ENCODE results near the gene NECTIN2.
"Not testable (repeated sequence)": the region's sequence is repeated elsewhere in the genome, so short reads cannot be mapped to it uniquely, and the experiment has no call there.

Gene NECTIN2

GRCh38 chr19:44911896-44912295 is 65.8 kb downstream of the NECTIN2 start:
- ATAC-seq, result not testable (repeated sequence)

GRCh38 chr19:44912854-44913253 is 66.8 kb downstream of the NECTIN2 start:
- ATAC-seq, result no peak

DNA sequence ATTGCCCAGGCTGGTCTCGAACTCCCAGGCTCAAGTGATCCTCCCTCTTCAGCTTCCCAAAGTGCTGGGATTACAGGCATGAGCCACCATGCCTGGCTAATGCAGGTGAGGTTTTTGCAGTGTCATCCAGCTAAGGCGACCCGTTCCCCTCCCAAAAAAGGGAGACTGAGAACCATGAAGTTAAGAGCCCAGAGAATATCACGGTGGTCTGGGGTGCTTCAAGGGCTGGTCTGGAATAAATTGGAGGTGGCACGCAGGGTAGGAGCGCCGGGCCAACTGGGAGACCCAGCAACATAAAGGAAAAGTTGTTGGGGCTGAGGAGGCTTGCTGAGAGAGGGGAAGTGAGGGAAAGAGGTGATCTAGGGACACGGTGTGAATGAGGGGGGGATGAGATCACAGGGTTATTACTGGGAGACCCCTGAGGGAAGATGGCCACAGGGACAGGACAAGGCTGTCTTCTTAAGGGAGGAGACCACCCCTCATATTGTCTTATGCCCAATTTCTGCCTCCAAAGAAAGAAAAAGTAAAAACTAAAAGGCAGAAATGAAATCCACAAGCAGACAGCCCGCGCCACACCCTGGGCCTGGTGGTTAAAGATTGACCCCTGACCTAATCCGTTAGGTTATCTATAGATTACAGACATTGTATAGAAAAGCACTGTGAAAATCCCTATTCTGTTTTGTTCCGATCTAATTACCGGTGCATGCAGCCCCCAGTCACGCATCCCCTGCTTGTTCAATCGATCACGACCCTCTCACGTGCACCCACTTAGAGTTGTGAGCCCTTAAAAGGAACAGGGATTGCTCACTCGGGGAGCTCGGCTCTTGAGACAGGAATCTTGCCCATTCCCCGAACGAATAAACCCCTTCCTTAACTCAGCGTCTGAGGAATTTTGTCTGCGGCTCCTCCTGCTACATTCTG is 67.7 kb downstream of the NECTIN2 start:
- not testable (repeated sequence) for ATAC-seq

- ATAC-seq, result peak; percentile 97 to 98
These were observed 68.5 kb downstream of the NECTIN2 start, which contains the start of gene APOC1 for GRCh38 chr19:44914433-44915206. Gene APOC1 (plus strand): TSS chr19:44914608. CDS start chr19:44914892, 284 bp downstream.

- no peak for ATAC-seq
These were observed 78.2 kb downstream of the NECTIN2 start for GRCh38 chr19:44924243-44924725.

DNA sequence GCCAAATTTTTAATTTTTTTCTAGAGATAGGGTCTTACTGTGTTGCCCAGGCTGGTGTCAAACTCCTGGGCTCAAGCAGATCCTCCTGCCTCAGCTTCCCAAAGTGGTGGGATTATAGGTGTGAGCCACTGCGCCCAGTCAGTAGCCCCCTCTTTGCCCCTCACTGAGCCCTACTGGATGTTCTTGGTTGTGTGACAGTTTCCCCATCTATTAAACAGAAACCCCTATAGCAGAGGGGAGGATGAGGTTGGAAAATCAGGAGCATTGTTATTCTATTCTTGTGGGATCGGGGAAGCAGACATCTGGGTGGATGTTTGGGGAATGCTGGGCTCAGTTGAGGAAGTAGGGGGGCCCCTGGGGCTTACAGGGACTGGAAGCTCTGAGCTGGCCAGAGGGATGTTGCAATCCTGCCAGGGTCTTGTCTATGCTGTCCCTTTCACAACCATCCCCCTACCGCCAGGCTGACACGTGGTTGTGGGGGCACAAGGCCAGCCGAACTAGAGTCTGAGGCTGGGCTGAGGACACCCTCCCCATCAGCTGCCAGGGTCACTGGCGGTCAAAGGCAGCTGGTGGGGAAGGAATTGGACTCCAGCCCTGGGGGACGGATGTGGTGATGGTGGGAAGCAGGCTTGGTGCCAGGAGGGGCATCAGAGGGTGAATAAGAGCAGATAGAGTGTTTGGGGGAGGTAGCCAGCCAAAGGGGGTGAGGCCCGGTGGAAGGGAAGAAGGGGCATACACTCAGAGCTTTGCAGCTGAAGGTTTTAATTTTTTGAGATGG is 79.2 kb downstream of the NECTIN2 start:
- no peak for ATAC-seq

DNA sequence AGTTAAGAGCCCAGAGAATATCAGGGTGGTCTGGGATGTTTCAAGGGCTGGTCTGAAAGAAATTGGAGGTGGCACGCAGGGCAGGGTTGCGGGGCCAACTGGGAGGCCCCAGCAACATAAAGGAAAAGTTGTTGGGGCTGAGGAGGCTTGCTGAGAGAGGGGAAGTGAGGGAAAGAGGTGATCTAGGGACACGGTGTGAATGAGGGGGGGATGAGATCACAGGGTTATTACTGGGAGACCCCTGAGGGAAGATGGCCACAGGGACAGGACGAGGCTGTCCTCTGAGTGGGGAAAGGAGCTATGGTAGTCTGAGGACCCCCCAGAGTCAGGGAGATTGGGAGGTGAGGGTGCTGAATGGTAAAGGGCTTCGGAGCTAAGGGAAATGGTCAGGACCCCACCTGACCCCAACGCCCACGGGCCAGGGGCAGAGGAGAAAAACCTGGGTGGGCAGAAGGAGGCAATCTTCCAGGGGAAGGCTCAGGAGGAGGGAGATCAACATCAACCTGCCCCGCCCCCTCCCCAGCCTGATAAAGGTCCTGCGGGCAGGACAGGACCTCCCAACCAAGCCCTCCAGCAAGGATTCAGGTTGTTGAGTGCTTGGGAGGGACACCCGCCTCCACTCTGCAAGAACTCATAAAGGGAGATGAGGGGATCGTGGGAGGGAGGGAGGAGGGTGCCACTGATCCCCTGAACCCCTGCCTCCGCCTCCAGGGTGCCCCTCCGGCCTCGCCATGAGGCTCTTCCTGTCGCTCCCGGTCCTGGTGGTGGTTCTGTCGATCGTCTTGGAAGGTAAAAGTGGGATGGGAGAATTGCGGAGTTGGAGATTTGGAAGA is 80.4 kb downstream of the NECTIN2 start:
- peak in 1 of 2 donors; percentile 32 for ATAC-seq

DNA sequence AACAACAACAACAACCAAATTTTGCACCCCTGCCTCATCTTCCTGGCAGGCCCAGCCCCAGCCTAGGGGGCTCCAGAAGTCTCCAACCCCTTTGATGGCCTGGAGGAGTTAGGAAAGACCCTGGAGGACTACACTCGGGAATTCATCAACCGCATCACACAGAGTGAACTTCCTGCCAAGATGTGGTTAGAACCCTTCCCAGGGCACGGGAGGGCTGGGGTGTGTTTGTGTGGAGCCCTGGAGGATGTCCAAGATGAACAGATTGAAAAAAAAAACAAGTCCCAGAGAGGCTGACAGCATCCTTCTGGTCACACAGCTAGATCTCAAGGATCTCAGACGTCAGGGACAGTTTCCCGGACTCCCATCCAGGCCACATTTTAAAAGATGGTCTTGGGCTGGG is 81.6 kb downstream of the NECTIN2 start:
- no peak for ATAC-seq

DNA sequence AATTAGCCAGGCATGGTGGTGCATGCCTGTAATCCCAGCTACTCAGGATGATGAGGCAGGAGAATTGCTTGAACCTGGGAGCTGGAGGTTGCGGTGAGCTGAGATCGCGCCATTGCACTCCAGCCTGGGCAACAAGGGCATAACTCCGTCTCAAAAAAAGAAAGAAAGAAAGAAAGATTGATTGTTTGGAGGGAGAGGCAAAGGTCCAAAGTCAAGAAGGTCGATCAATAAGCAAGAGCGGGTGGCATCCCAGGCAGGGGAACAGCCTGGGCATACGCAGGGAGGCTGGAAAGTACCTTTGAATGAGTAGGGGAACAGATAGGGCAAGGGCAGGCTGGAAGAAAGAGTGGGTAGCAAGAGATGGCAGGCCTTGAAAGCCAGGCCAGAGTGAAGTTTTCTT is 84.0 kb downstream of the NECTIN2 start:
- no peak for ATAC-seq

GRCh38 chr19:44931541-44931940 is 85.4 kb downstream of the NECTIN2 start:
- no peak for ATAC-seq
